H7 (cell line): Measurements from ENCODE around the gene LMO1. TPM values are rescaled to one million over a fixed set of nuclear protein-coding genes. Genes with fewer than 3 reads are reported as not detected.

Source experiments
- DNase-seq: peaks from one replicate; pipeline ENCODE4 v3.0.0; 2012
- H3K27me3 ChIP-seq: 2 replicates; pipeline ENCODE4 v1.6.0; 2011; ENCODE audit warnings: mild to moderate bottlenecking, low read length; ENCODE audit not compliant: control insufficient read depth, insufficient read depth
- H3K36me3 ChIP-seq: replicated peaks from 2 replicates; pipeline ENCODE4 v1.5.1; 2011; ENCODE audit warnings: low read length; ENCODE audit not compliant: control insufficient read depth, insufficient read depth
- H3K4me3 ChIP-seq: 2 replicates; pipeline ENCODE4 v1.5.1; 2011; ENCODE audit warnings: low read depth, mild to moderate bottlenecking, control low read depth, low read length, moderate library complexity; ENCODE audit not compliant: insufficient read depth
- total RNA-seq: library from RNA; depleted of rRNA; stranded (reverse); fragments of >200 nt; shearing (Covaris generic); gene quantifications from 2 replicates; pipeline ENCODE4 v1.2.3, GENCODE V29; 2014

The LMO1 gene
- total RNA-seq, 1 experiment from 2014 or later: 0.94 TPM

GRCh38 chr11:8206251-8207079 is 57.2 kb downstream of the LMO1 start:
- peak; percentile 55 for DNase-seq
- Histone ChIP-seq H3K4me3 (no peak overlapping the region), H3K36me3 (no peaks in the 10 kb centered on the region), H3K27me3 (no peaks in the 10 kb centered on the region)

- no peak for DNase-seq
- no peaks in the 10 kb centered on the region for H3K36me3 ChIP-seq
- no peaks in the 10 kb centered on the region for H3K27me3 ChIP-seq
- H3K4me3 ChIP-seq: no peak overlapping the region
Measured at GRCh38 chr11:8205566-8205965, 58.1 kb downstream of the LMO1 start.

- Histone ChIP-seq H3K27me3 (no peaks in the 10 kb centered on the region), H3K4me3 (no peak overlapping the region), H3K36me3 (no peaks in the 10 kb centered on the region)
- peak; percentile 1 for DNase-seq
Measured at GRCh38 chr11:8204596-8204995, 59.1 kb downstream of the LMO1 start.

- peak; percentile 3 for DNase-seq
- no peaks in the 10 kb centered on the region for H3K27me3 ChIP-seq
- H3K36me3 ChIP-seq: no peaks in the 10 kb centered on the region
- no peak overlapping the region for H3K4me3 ChIP-seq
Measured at GRCh38 chr11:8204025-8204424, 59.7 kb downstream of the LMO1 start.

- Histone ChIP-seq H3K4me3 (no peak overlapping the region), H3K27me3 (no peaks in the 10 kb centered on the region), H3K36me3 (no peaks in the 10 kb centered on the region)
- DNase-seq: no peak
Measured at GRCh38 chr11:8203414-8203715, 60.3 kb downstream of the LMO1 start.

DNA sequence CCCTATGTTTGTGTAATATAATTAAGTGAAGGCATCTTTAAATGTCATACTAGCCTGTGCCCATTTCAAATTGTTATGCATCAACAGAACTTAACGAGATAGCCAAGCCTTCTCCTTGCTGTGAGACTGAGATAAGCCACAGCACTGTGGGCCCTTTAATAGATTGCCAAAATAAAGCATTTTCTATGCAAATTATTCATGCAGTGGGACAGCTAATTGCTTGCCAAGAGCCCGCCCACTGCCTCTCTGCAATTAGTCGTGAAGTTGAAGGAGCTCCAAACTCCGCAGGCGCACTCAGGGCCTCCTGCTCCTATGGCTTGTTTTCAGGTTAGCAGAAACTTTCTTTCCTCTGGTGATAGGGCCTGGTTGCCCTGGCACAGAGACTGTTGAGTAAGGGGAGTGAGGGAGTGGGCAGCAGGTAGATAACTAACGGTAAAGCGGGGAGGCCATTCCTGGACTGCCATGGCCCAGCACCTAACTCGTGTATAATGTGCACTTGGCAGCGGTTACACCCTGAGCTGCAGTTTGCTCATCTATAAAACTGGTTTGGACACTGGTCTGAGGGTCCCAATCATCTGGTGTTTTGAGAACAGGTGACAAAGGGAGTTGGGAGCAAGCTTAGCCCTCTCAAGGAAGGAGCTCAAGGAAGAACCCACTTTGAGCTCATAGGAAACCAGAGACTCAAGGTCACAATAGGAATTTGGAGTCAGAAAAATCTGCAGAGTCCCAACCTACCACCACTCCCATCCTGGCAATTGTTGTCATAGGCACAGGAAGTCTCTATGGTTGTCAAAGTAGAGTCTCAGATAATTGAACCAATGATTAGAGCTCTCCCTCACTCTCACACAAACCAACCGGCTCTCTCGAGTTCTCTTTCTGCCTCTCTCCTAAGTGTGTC is 60.9 kb downstream of the LMO1 start:
- DNase-seq: peak; percentile 2
- Histone ChIP-seq H3K4me3 (no peak overlapping the region), H3K36me3 (no peaks in the 10 kb centered on the region), H3K27me3 (no peaks in the 10 kb centered on the region)

DNA sequence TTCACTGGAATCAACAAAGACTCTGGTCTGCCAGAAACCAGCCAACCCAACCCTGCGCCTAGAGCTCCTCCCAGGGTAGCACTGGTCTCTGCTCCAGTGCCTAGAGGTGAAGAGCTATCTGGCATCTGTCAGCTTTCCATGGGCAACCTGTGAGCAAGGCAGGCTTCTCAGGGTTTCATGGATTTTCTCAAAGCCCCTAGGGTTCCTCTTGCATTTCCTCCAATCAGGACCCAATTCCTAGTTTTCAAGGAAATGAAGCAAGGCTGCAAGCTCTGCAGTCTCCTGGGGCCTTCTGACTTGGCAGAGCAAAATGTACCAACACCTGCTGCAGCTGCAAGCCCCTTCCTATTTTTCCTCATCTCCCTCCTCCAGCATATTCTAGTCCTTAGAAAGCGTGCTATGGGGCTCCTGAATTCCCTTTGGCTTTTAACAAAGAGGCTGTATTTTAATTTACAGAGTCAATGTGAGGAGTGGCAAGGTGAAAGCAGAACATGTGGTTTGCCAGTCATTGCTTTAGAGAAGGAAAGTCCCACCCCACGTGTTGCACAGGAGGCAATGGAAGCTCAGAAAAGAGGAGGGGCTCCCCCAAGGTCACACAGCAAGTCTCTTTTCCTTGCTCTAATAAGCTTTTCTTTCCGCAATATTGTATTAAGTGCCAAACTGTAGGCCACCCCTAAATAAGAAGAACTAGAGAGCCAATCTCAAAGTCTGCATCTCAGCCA is 61.9 kb downstream of the LMO1 start:
- H3K4me3 ChIP-seq: no peak overlapping the region
- DNase-seq: no peak
- no peaks in the 10 kb centered on the region for H3K27me3 ChIP-seq
- H3K36me3 ChIP-seq: no peaks in the 10 kb centered on the region

DNA sequence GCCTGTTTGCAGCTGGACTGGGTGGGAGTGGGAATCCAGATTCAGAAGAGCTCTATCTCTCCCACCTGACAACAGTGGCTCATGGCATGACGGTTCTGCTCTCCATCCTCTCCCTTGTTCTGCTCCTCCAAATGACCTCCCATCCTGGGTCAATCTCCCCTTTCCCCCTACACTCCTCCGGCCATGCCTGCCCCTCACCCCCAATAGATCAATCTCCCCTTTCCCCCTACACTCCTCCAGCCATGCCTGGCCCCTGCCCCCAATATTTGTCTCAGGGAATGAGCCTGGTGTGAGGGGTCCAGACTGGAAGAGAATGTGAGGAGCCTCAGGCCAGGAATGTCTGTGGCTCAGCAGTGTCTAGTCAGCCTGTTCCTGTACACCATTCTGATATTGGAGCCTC is 64.0 kb downstream of the LMO1 start:
- no peak for DNase-seq
- Histone ChIP-seq H3K36me3 (no peaks in the 10 kb centered on the region), H3K4me3 (no peak overlapping the region), H3K27me3 (no peaks in the 10 kb centered on the region; the same call in 1 of the 2 replicates)

DNA sequence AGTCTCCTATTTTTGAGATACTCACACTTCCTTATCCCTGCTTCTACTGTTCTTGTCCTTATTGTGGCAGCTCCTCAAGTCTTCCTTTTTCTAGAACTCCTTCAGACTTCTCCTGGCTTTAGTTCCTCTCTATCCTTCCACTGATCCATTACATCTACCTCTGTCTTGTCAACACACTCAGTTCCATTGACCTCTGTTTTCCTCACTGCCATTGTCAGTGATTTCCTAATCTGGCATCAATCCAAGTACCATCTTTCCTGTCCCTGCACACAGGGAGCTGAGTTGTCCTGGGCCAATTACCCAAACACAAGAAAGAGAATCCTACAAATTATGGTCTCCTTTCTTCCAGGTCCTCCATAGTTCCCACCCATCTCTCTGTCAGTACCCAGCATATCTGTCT is 66.9 kb downstream of the LMO1 start:
- Histone ChIP-seq H3K36me3 (no peaks in the 10 kb centered on the region), H3K4me3 (no peak overlapping the region), H3K27me3 (no peaks in the 10 kb centered on the region; the same call in 1 of the 2 replicates)
- DNase-seq: no peak

DNA sequence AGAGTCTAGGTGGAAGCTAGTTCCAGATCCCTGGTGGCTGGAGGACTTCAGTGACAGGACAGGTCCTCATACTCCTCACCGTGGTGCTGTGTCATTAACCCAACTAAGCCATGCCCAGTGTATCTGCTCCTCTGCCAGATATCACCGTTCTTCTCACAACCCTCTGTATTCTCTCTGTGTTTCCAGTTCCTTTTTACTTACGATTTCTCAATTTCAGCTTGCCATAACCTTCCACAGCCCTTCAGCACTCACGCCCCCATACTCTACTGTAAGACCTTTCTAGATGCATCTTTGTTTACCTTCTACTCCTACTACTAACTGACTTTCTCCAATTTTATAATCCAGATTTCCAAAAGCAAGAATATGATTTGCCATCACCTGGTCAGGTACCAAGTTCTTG is 68.7 kb downstream of the LMO1 start:
- Histone ChIP-seq H3K36me3 (no peaks in the 10 kb centered on the region), H3K27me3 (no peaks in the 10 kb centered on the region; the same call in 1 of the 2 replicates), H3K4me3 (no peak overlapping the region)
- no peak for DNase-seq

- Histone ChIP-seq H3K36me3 (no peaks in the 10 kb centered on the region), H3K4me3 (no peak overlapping the region), H3K27me3 (no peaks in the 10 kb centered on the region; the same call in 1 of the 2 replicates)
- DNase-seq: no peak
Measured at GRCh38 chr11:8192896-8193209, 70.8 kb downstream of the LMO1 start.

DNA sequence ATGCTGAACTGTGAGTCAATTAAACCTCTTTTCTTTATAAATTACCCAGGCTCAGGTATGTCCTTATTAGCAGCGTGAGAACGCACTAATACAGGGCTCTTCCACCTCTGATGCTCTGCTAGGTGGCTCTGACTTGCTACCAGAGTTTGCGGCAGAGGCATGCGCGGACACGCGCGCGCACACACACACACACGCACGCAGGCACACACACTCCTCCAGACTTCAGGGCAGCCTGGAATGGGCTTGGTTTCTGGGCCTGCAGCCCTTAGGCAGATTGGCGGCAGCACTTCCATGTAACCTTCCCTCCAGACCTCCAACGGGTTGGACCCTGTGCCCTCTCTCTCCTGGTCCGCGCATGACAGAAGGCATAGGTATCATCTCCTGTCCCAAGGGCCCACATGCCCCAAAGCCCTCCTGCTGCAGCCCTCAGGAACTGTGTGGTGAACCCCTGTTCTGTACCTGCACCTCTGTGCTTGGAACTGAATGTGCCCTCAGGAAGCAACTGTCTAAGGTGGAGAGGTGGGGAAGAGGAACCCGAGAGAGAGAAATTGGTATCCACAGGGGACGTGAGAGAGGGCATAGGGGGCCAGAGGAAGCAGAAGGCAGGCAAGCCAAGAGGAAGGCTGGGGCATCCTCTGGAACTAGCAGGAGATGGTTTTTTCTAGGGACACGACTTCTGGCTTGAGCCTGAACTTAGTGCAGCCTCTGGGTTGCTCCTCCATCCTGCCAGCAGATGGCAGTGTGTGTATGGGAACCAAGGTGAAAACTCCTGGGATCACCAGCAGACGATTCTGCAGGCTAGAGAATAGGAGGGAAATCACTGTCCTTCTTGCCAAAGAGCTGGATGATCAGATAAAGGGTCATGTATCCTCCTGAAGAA is 71.4 kb downstream of the LMO1 start:
- Histone ChIP-seq H3K27me3 (no peaks in the 10 kb centered on the region; the same call in 1 of the 2 replicates), H3K4me3 (no peak overlapping the region), H3K36me3 (no peaks in the 10 kb centered on the region)
- peak; percentile 84 for DNase-seq

GRCh38 chr11:8190431-8190830 is 73.2 kb downstream of the LMO1 start:
- no peak for DNase-seq
- no peaks in the 10 kb centered on the region for H3K36me3 ChIP-seq
- no peaks in the 10 kb centered on the region; the same call in 1 of the 2 replicates for H3K27me3 ChIP-seq
- H3K4me3 ChIP-seq: no peak overlapping the region

DNA sequence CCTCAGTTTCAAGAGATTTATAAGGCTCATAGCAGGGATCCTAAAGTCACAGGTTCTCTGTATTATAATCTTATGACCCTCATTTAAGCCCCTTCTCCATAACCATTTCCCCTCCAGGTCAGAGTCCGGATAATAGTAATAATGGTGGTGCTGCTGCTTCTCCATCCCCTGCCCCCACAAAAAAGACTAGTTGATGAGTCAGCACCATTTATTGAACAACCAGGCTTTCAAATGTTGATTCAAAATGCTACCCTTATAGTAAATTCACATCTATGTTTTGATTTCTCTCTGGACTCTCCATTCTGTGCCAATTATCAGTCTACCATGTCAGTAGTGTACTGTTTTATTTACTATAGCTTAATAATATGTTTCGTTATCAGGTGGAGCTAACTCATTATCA is 77.2 kb downstream of the LMO1 start:
- Histone ChIP-seq H3K27me3 (no peaks in the 10 kb centered on the region), H3K36me3 (no peaks in the 10 kb centered on the region), H3K4me3 (no peak overlapping the region)
- DNase-seq: no peak
